ENCODE data around the gene FRAT2. TPM values are rescaled to one million over a fixed set of nuclear protein-coding genes. Genes with fewer than 3 reads are reported as not detected.

Gene FRAT2
- total RNA-seq, 2 donors from 2014 or later = 5.9 to 8.7 TPM

- H3K4me1 ChIP-seq = peaks cover 0 to 24% of the 10 kb centered on the region in 2 donors
Observed at GRCh38 chr10:97321804-97322190, 12.7 kb downstream of the FRAT2 start.

GRCh38 chr10:97321032-97321803 lies 13.3 kb downstream of the FRAT2 start:
- peak overlapping the region; percentile 88 to 89 for H3K4me3 ChIP-seq
- TF ChIP-seq CTCF (IDR thresholded peaks at IDR 0.05) = no peak
- no peak for DNase-seq (ENCODE audit: low spot score)
- H3K36me3 ChIP-seq = no peaks in the 10 kb centered on the region
- peaks cover 0 to 24% of the 10 kb centered on the region in 2 donors for H3K4me1 ChIP-seq
- no peaks in the 10 kb centered on the region for H3K9me3 ChIP-seq
- H3K27me3 ChIP-seq = no peaks in the 10 kb centered on the region
- peak overlapping the region; percentile 94 to 95 for H3K27ac ChIP-seq

More at GRCh38 chr10:97321804-97322190, 12.7 kb downstream of the FRAT2 start:
- Histone ChIP-seq H3K27ac (no peak overlapping the region), H3K9me3 (no peaks in the 10 kb centered on the region), H3K27me3 (no peaks in the 10 kb centered on the region), H3K36me3 (no peaks in the 10 kb centered on the region), H3K4me3 (no peak overlapping the region)
- TF ChIP-seq CTCF (IDR thresholded peaks at IDR 0.05) = no peak
- DNase-seq (ENCODE audit: low spot score) = no peak

GRCh38 chr10:97320480-97321031 lies 14.0 kb downstream of the FRAT2 start:
- DNase-seq (ENCODE audit: low spot score) = no peak
- H3K4me3 ChIP-seq = peak overlapping the region; percentile 88 to 89
- peak overlapping the region; percentile 94 to 95 for H3K27ac ChIP-seq
- peaks cover 0 to 24% of the 10 kb centered on the region in 2 donors for H3K4me1 ChIP-seq
- H3K9me3 ChIP-seq = no peaks in the 10 kb centered on the region
- no peak for TF ChIP-seq CTCF (IDR thresholded peaks at IDR 0.05)
- no peaks in the 10 kb centered on the region for H3K27me3 ChIP-seq
- H3K36me3 ChIP-seq = no peaks in the 10 kb centered on the region

- Histone ChIP-seq H3K36me3 (no peaks in the 10 kb centered on the region), H3K4me1 (peaks cover 0 to 24% of the 10 kb centered on the region in 2 donors), H3K27me3 (no peaks in the 10 kb centered on the region), H3K4me3 (peak overlapping the region; percentile 88 to 89), H3K9me3 (no peaks in the 10 kb centered on the region), H3K27ac (peak overlapping the region; percentile 94 to 95)
- peak in 1 of 2 donors; percentile 38 for TF ChIP-seq CTCF (IDR thresholded peaks at IDR 0.05)
- DNase-seq (ENCODE audit: low spot score) = no peak
Observed at GRCh38 chr10:97319671-97320479, 14.7 kb downstream of the FRAT2 start.

GRCh38 chr10:97318772-97319651 lies 15.5 kb downstream of the FRAT2 start, which contains the start of gene FRAT1:
Gene FRAT1 (plus strand): TSS chr10:97319271. CDS start chr10:97319454, 183 bp downstream.
- Histone ChIP-seq H3K4me3 (peak within 1 kb of the TSS; percentile 88 to 89), H3K36me3 (no peaks in the 10 kb centered on the region), H3K27ac (peak within 1 kb of the TSS; percentile 94 to 95), H3K9me3 (no peaks in the 10 kb centered on the region), H3K27me3 (no peaks in the 10 kb centered on the region), H3K4me1 (peaks cover 0 to 24% of the 10 kb centered on the region in 2 donors)
- peak; percentile 92 for DNase-seq (ENCODE audit: low spot score)
- no peak for TF ChIP-seq CTCF (IDR thresholded peaks at IDR 0.05)

All from right atrium auricular region (tissue), 2 donors.